Measurements from ENCODE around the gene ATP6AP1.

- TF ChIP-seq CTCF (conservative IDR thresholded peaks at IDR 0.05; ENCODE audit: low read depth in 2 of 2) (no peak), EZH2phosphoT487 (IDR thresholded peaks at IDR 0.05; ENCODE audit: unreplicated experiment) (no peak), POLR2AphosphoS5 (IDR thresholded peaks at IDR 0.05; ENCODE audit: low read depth) (no peak)
Measured at GRCh38 chrX:154463611-154464220, 35.2 kb downstream of the ATP6AP1 start.
